GM12892 (cell line): ENCODE results near the gene MAML3.

Experiments used
- POLR2AphosphoS5 ChIP-seq: IDR thresholded peaks from 2 replicates; pipeline ENCODE4 v1.6.1; 2011; ENCODE audit warnings: low read depth, low read length, control low read depth
- TAF1 ChIP-seq: IDR thresholded peaks from 2 replicates; pipeline ENCODE4 v1.6.1; 2011; ENCODE audit warnings: low read depth, mild to moderate bottlenecking, control low read depth, low read length, borderline replicate concordance

DNA sequence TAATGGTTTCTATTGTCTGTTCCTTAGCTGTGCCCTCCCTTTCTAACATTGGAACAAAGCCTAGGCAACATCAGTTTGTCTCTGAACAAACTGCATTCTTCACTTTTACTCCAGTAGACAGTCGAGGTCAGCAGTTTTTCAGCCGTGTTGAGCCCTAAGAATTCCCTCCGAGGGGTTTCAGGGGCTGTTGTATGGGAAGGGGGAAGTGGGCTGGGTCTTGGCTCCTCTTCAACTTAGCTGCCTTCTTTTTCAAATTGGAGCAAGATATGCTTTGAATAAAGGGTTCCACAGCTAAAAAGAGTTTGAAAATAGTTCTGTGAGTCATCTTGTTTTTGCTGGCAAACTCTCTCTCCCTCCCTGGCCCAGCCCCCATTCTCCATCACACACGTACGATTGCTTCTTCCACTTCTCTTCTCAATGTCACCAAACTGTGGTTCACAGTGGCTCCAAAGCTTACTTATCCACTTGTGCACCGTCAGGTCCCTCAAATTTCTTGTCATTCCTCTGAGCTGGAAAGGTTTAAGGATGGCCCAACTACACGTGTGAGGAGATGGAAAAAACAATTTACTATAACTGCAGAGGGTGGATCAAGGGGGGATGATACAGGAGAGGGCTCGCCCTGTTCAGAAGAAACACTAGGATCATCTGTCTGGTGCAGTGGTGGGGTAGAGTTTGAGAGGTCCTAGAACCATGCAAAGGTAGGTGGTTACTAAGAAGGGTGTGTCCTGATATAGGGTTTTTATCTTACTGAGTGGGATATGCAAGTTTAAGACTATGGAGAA, 9.2 kb upstream of the MAML3 start:
- TF ChIP-seq POLR2AphosphoS5 (no peak), TAF1 (no peak)
